ENCODE data around the gene SGIP1.
A peak's percentile ranks its signal among the peaks of the same experiment; 100 is the strongest.
"Not testable (repeated sequence)": the region's sequence is repeated elsewhere in the genome, so short reads cannot be mapped to it uniquely, and the experiment has no call there.

SGIP1 gene

GRCh38 chr1:66733348-66734017 is 199.5 kb downstream of the SGIP1 start:
- DNase-seq: peak; percentile 36

- not testable (repeated sequence) for DNase-seq
Measured at GRCh38 chr1:66734531-66734930, 200.6 kb downstream of the SGIP1 start.

- no peak for DNase-seq
Measured at GRCh38 chr1:66737836-66738235, 203.9 kb downstream of the SGIP1 start.

- no peak for DNase-seq
Measured at GRCh38 chr1:66739401-66740157, 205.6 kb downstream of the SGIP1 start.

GRCh38 chr1:66745451-66745850 is 211.5 kb downstream of the SGIP1 start:
- DNase-seq: no peak

- no peak for DNase-seq
Measured at GRCh38 chr1:66747501-66747900, 213.5 kb downstream of the SGIP1 start.

DNA sequence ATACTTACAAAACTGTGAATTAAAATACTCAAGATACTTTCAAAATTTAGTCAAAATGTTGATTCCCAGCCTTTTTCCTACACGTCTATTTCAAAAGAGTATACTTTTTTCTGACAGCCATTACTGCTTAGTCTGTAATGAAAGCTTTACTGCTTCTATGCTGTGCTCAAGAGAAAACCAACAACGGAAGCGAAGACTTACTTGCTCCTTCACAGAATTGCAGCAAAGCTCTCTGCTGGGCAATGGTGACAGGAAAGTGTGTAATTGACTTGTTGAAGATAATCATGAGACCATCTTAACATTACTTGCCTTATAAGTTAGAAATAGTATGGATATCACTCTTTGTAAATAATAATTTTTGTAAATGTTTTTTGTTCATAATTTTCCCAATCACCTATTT is 216.6 kb downstream of the SGIP1 start:
- DNase-seq: no peak

DNA sequence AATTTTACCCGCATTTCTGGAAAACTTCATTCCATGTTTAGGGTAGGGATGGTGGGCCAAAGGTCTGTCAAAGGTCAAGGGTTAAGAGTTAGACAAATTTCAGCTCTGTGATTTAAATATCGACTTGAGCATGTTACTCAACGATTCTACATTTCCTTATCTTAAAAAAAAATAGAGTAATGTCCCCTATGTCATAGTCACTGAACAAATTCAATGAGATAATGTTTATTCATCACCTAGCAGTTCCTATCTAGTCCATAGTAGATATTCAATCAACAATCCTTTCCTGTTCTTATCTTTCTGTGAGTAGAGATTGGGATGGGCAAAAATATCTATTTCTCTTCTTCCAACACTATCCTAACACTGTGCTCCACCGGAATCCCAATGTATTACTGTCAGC is 217.2 kb downstream of the SGIP1 start:
- no peak for DNase-seq

- DNase-seq: no peak
Measured at GRCh38 chr1:66752000-66752592, 218.1 kb downstream of the SGIP1 start, which contains the start of gene DYNLT5. Gene DYNLT5 (plus strand): TSS chr1:66752459. CDS start chr1:66754659, 2,200 bp downstream.

GRCh38 chr1:66752671-66753371 is 218.9 kb downstream of the SGIP1 start:
- DNase-seq: no peak

DNA sequence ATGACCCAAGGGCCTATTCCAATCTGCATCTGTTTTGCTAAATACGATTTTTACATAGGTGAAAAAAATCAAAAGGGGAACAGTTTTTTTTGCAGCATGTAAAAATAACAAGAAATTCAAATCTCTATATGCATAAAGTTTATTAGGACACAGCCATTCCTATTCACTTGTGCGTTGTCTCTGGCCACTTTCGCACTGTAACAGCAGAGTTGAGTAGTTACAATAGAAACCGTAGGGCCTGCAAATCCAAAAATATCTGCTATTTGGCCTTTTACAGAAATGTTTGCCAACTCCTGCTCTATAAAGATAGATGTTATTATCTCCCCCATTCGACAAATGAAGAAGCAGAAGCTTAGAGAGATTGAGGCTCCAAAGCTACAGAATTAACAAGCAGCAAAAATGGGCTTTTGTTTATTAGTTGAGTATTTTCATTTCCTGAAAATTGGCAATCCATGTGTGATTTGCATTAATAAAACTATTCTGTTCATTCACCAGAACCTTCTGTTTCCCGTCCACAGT is 223.8 kb downstream of the SGIP1 start:
- DNase-seq: no peak

- DNase-seq: peak; percentile 13
Measured at GRCh38 chr1:66758241-66758755, 224.3 kb downstream of the SGIP1 start.

DNA sequence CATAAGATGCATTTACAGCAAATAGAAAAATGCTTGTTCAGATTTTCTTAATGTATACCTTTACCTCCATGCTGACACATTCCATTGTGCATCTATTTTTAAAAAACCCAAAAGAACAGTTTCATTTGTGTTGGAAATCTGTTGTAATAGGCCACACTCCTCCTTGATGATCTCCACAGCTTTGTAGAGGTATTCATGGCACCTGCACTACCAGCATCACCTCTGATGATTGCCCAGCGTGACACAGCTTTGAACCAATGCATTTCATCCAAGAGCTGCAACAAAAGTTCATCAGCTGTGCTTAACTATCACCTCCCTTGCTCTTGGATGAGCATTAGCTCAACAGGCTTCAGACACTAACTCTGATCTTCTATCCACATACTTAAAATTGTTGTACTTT is 226.6 kb downstream of the SGIP1 start:
- no peak for DNase-seq

DNA sequence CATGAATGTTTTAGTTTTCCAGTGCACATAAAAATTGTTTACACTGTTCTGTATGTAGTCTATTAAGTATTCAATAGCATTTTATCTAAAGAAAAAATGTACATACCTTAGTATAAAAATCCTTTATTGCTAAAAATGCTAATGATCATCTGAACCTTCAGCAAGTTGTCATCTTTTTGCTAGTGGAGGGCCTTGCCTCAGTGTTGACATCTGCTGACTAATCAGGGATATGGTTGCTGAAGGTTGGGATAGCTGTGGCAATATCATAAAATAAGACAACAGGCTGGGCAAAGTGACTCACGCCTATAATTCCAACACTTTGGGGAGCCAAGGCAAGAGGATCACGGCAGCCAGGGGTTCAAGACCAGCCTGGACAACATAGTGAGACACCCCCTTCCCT is 227.3 kb downstream of the SGIP1 start:
- DNase-seq: no peak

DNA sequence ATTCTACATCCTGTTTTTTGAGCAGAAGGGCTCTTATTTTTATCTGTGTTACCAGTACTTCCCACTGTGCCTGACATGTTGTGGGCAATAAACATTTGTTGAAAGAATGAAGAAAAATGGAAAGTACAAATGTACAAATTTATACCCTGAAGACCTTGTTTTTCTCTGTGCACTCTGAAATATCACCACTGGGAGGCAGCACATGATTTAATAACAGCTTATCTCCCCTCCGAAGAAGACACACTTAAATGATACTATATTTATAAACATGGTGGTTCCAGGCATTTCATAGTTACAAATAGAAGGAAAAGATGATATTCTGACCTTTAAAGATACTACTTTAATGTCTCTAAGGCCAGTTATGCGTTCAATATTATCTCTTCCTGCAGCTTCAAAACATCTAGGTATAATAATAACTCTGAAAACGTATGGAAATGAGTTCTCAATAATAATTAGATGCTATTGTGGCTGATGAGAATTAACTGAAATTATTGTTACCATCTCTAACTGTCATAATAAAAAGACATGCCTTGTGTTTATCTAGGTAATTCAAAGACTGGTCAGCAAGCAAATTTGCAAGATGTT is 231.1 kb downstream of the SGIP1 start:
- peak; percentile 72 for DNase-seq

- no peak for DNase-seq
Measured at GRCh38 chr1:66767626-66768025, 233.7 kb downstream of the SGIP1 start.

- DNase-seq: peak; percentile 20
Measured at GRCh38 chr1:66768965-66769364, 235.0 kb downstream of the SGIP1 start.

DNA sequence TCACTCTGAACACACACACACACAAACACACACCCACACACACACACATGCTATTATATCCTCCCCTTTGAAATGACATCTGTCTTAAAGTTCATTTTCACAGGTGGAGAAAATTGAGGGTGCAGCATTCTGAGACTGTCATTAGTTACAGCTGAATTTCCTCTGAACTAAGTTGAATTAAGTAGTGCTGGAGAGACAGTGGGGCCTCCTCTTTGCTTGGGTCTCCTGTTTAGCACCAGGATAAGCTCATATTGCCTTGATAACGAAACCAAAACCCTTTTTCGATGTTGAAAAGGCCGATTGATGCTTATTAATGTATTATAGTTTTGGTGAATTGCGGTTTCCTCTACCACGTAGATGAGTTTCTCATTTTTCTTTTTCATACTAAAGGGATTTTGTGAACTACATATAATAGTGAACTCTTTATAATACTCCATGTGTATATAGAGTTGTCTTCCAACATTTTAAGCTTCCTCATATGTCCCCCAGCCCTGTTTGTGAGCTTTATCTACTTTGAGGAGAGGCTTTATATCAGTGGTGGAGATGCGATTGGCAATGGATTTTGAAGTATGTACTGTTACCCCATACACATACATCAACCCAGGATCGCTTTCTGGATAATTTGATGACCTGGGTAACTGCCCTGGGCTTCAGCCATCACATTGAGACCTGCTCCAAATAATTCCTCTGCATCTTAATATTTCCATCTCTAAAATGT is 235.7 kb downstream of the SGIP1 start:
- DNase-seq: no peak

- DNase-seq: no peak
Measured at GRCh38 chr1:66770240-66770639, 236.3 kb downstream of the SGIP1 start.

- peak; percentile 29 for DNase-seq
Measured at GRCh38 chr1:66770694-66771093, 236.7 kb downstream of the SGIP1 start.

- no peak for DNase-seq
Measured at GRCh38 chr1:66773227-66773626, 239.3 kb downstream of the SGIP1 start.

- no peak for DNase-seq
Measured at GRCh38 chr1:66774438-66774837, 240.5 kb downstream of the SGIP1 start.
